NB4 (cell line): ENCODE results near the gene GPX4.

Source experiments
- MYC ChIP-seq: IDR thresholded peaks from 2 replicates; pipeline ENCODE4 v1.6.1; 2011; ENCODE audit warnings: low read depth, low read length
- POLR2A ChIP-seq: IDR thresholded peaks from 2 replicates; pipeline ENCODE4 v1.6.1; 2011; ENCODE audit warnings: mild to moderate bottlenecking; ENCODE audit not compliant: insufficient read length; ENCODE audit errors: extremely low read depth
- TF ChIP-seq, protein P1 (sequence below): IDR thresholded peaks from one replicate; pipeline ENCODE4 v1.5.1; 2012; ENCODE audit warnings: low read depth, low read length
- TF ChIP-seq, protein P2 (sequence below): IDR thresholded peaks from 2 replicates; pipeline ENCODE4 v1.6.1; 2011; ENCODE audit warnings: low read depth, low read length

DNA sequence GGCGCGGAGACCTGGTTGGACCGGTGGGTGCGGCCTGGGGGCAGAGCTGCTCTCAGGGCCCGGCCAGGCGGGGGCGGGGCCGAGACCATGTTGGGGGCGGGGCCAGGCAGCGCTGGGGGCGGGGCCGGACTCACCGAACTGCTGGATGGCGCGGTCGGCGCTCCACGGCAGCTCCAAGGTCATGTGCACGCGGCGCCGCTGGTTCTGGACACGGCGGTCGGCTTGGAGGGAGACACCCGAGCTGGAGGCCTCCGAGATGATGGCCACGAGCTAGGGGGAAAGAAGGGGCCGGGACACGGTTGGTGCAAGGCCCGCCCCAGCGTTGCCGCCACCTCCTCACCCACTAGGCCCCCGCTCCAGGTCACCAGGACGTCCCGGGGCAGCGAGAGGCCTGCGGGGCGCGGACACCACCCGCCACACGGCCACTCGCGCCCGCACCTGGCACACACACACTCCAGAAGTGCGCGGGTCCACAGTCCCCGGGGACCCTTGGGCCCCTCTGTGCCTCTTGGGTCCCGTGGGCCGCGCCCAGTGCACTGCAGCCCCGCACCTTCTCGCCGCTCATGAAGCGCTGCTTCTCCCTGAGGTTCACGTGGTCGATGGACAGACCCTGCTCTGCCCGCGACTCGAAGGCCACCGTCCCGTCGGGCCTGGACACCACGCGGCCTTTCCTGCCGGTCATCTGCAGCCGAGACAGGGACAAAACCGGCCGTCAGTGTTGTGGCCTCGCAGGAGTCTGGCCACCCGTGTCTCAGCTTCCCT lies 8.7 kb downstream of the GPX4 start:
- TF ChIP-seq POLR2A, result no peak
- TF ChIP-seq, protein P1, sequence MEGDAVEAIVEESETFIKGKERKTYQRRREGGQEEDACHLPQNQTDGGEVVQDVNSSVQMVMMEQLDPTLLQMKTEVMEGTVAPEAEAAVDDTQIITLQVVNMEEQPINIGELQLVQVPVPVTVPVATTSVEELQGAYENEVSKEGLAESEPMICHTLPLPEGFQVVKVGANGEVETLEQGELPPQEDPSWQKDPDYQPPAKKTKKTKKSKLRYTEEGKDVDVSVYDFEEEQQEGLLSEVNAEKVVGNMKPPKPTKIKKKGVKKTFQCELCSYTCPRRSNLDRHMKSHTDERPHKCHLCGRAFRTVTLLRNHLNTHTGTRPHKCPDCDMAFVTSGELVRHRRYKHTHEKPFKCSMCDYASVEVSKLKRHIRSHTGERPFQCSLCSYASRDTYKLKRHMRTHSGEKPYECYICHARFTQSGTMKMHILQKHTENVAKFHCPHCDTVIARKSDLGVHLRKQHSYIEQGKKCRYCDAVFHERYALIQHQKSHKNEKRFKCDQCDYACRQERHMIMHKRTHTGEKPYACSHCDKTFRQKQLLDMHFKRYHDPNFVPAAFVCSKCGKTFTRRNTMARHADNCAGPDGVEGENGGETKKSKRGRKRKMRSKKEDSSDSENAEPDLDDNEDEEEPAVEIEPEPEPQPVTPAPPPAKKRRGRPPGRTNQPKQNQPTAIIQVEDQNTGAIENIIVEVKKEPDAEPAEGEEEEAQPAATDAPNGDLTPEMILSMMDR, result no peak
- no peak for TF ChIP-seq MYC
- TF ChIP-seq, protein P2, sequence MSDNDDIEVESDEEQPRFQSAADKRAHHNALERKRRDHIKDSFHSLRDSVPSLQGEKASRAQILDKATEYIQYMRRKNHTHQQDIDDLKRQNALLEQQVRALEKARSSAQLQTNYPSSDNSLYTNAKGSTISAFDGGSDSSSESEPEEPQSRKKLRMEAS, result no peak
